Measurements from ENCODE around the gene SLC10A1. TPM values are rescaled to one million over a fixed set of nuclear protein-coding genes. Genes with fewer than 3 reads are reported as not detected.

Gene SLC10A1
- not detected for total RNA-seq

GRCh38 chr14:69796797-69797500, at the start of gene SLC10A1:
SLC10A1 (minus strand) TSS chr14:69797241; CDS start chr14:69797155, 86 bp downstream.
- no peaks in the 10 kb centered on the region for H3K4me1 ChIP-seq
- H3K9me3 ChIP-seq = peaks cover 0 to 6% (median 0%) of the 10 kb centered on the region in 4 donors
- TF ChIP-seq POLR2A (IDR thresholded peaks at IDR 0.05) (no peak), EP300 (IDR thresholded peaks at IDR 0.05) (no peak)
- TF ChIP-seq, protein P1, sequence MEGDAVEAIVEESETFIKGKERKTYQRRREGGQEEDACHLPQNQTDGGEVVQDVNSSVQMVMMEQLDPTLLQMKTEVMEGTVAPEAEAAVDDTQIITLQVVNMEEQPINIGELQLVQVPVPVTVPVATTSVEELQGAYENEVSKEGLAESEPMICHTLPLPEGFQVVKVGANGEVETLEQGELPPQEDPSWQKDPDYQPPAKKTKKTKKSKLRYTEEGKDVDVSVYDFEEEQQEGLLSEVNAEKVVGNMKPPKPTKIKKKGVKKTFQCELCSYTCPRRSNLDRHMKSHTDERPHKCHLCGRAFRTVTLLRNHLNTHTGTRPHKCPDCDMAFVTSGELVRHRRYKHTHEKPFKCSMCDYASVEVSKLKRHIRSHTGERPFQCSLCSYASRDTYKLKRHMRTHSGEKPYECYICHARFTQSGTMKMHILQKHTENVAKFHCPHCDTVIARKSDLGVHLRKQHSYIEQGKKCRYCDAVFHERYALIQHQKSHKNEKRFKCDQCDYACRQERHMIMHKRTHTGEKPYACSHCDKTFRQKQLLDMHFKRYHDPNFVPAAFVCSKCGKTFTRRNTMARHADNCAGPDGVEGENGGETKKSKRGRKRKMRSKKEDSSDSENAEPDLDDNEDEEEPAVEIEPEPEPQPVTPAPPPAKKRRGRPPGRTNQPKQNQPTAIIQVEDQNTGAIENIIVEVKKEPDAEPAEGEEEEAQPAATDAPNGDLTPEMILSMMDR (IDR thresholded peaks at IDR 0.05) = no peak
- H3K36me3 ChIP-seq = no peaks in the 10 kb centered on the region
- no peak within 1 kb of the TSS for H3K27ac ChIP-seq
- WGBS, 2 donors = 82 to 92% methylated on average over 9 to 11 of the region's 11 CpGs
- H3K27me3 ChIP-seq = no peaks in the 10 kb centered on the region
- no peak within 1 kb of the TSS for H3K4me3 ChIP-seq
- DNase-seq (ENCODE audit: low spot score in 2 of 2) = no peak

GRCh38 chr14:69845787-69846186, 48.7 kb upstream of the SLC10A1 start:
- no peaks in the 10 kb centered on the region for H3K36me3 ChIP-seq
- no peak for DNase-seq (ENCODE audit: low spot score in 2 of 2)
- TF ChIP-seq, protein P1 (IDR thresholded peaks at IDR 0.05) = no peak
- TF ChIP-seq EP300 (IDR thresholded peaks at IDR 0.05) (no peak), POLR2A (IDR thresholded peaks at IDR 0.05) (no peak)
- no peak overlapping the region for H3K27ac ChIP-seq
- H3K4me3 ChIP-seq = no peak overlapping the region
- peaks cover 0 to 19% of the 10 kb centered on the region in 2 donors for H3K27me3 ChIP-seq
- 30 to 32% methylated on average over 5 of the region's 5 CpGs for WGBS, 2 donors
- H3K9me3 ChIP-seq = no peaks in the 10 kb centered on the region
- H3K4me1 ChIP-seq = peaks cover 0 to 3% (median 0%) of the 10 kb centered on the region in 4 donors

DNA sequence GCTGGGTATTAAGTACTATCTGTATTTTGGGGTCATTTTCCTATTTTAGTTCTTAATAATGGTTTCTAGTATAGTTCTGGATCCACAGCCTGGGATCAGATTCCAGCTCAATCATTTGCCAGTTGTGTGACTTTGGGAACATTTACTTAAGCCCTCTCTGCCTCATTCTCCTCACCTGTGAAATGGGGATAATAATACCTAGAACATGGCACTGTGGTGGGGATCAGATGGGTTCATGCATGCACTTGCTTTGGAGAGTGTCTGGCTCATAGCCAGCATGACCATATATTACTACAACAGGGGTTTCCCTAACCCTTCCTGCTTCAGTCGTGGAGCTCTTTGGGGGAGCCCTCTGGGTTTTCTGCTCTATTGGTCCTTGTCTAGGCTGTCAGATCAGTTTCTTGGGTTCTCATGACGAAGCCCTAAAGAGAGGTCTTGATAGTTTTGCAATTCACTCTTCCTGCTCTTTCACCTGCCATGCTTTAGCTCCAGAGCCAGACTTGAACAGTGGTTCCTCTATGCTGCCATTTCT, 48.1 kb upstream of the SLC10A1 start:
- no peaks in the 10 kb centered on the region for H3K36me3 ChIP-seq
- TF ChIP-seq, protein P1 (IDR thresholded peaks at IDR 0.05) = no peak
- TF ChIP-seq EP300 (IDR thresholded peaks at IDR 0.05) (no peak), POLR2A (IDR thresholded peaks at IDR 0.05) (no peak)
- H3K9me3 ChIP-seq = no peaks in the 10 kb centered on the region
- peaks cover 0 to 3% (median 0%) of the 10 kb centered on the region in 4 donors for H3K4me1 ChIP-seq
- H3K4me3 ChIP-seq = no peak overlapping the region
- DNase-seq (ENCODE audit: low spot score in 2 of 2) = no peak
- no peak overlapping the region for H3K27ac ChIP-seq
- peaks cover 0 to 15% of the 10 kb centered on the region in 2 donors for H3K27me3 ChIP-seq
- WGBS, 2 donors = 55 to 74% methylated on average over 2 of the region's 2 CpGs

DNA sequence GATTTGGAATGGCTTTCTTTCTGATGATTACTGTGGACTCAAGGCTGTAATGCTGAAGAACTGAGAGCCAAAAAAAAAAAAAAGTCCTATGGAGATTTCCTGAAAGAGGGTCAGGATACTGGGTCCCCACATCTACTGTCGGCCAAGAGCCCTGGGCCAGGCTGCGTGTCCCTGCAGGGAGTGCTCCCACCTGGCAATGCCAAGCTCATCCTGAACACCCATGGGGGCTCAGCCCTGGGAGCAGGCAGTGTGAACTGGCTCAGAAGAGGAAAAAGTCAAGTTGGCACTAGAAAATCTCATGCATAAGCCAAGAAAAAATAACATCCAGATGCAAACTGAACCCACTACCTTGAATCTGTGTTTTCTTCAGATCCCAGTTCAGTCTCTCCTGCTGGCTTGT, 47.1 kb upstream of the SLC10A1 start:
- TF ChIP-seq, protein P1 (IDR thresholded peaks at IDR 0.05) = no peak
- TF ChIP-seq POLR2A (IDR thresholded peaks at IDR 0.05) = no peak
- no peak for TF ChIP-seq EP300 (IDR thresholded peaks at IDR 0.05)
- no peak overlapping the region for H3K27ac ChIP-seq
- no peaks in the 10 kb centered on the region for H3K36me3 ChIP-seq
- H3K27me3 ChIP-seq = peaks cover 0 to 5% of the 10 kb centered on the region in 2 donors
- no peak for DNase-seq (ENCODE audit: low spot score in 2 of 2)
- no peaks in the 10 kb centered on the region for H3K9me3 ChIP-seq
- H3K4me3 ChIP-seq = no peak overlapping the region
- H3K4me1 ChIP-seq = peaks cover 0 to 3% (median 0%) of the 10 kb centered on the region in 4 donors
- 85 to 92% methylated on average over 2 of the region's 2 CpGs for WGBS, 2 donors

- no peak for DNase-seq (ENCODE audit: low spot score in 2 of 2)
- H3K4me3 ChIP-seq = no peak overlapping the region
- no peaks in the 10 kb centered on the region for H3K9me3 ChIP-seq
- 60 to 68% methylated on average over 13 of the region's 13 CpGs for WGBS, 2 donors
- H3K4me1 ChIP-seq = peaks cover 0 to 3% (median 0%) of the 10 kb centered on the region in 4 donors
- TF ChIP-seq, protein P1 (IDR thresholded peaks at IDR 0.05) = no peak
- no peak for TF ChIP-seq EP300 (IDR thresholded peaks at IDR 0.05)
- no peak for TF ChIP-seq POLR2A (IDR thresholded peaks at IDR 0.05)
- H3K27ac ChIP-seq = no peak overlapping the region
- H3K27me3 ChIP-seq = no peaks in the 10 kb centered on the region
- no peaks in the 10 kb centered on the region for H3K36me3 ChIP-seq
These were observed 45.8 kb upstream of the SLC10A1 start for GRCh38 chr14:69842686-69843420.
